ENCODE results near the gene CD83.
"Not testable (repeated sequence)": the region's sequence is repeated elsewhere in the genome, so short reads cannot be mapped to it uniquely, and the experiment has no call there.

The CD83 gene

GRCh38 chr6:14117158-14118090 is at the start of gene CD83:
Gene CD83, plus strand, starts transcription at chr6:14117772. Its CDS starts 40 bp downstream, at chr6:14117812.
- DNase-seq (ENCODE audit: low read depth): peak; percentile 86
- H3K9me3 ChIP-seq (ENCODE audit: control insufficient read depth, low read length): no peaks in the 10 kb centered on the region
- peak within 1 kb of the TSS; percentile 94 for H3K4me3 ChIP-seq (ENCODE audit: low read length)
- peak within 1 kb of the TSS; percentile 93 for H3K9ac ChIP-seq (ENCODE audit: low read length)
- no peaks in the 10 kb centered on the region for H3K36me3 ChIP-seq (ENCODE audit: control insufficient read depth, insufficient read depth, low read length, severe bottlenecking)
- no peaks in the 10 kb centered on the region for H3K27me3 ChIP-seq (replicated peaks; ENCODE audit: control insufficient read depth, insufficient read depth, low read length)
- H3K4me1 ChIP-seq (ENCODE audit: control insufficient read depth, insufficient read depth, low read length): peaks cover 5% of the 10 kb centered on the region

DNA sequence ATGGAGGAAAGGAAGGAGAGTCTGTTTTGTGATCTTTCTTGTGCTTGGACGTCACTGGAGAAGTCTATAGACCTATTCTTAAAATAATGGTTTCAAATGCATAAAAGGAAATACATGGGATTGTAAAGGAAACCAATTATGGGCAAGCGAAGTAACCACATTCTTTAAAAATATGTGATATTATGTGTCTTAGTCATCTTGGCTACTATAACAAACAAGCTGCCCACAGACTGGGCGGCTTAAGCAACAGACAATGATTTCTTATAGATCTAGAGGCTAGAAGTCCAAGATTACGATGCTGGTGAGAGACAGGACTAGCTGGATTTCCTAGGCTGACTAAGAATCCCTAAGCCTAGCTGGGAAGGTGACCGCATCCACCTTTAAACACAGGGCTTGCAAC is 49.4 kb upstream of the CD83 start:
- Histone ChIP-seq H3K36me3 (ENCODE audit: control insufficient read depth, insufficient read depth, low read length, severe bottlenecking) (no peaks in the 10 kb centered on the region), H3K27me3 (replicated peaks; ENCODE audit: control insufficient read depth, insufficient read depth, low read length) (no peaks in the 10 kb centered on the region), H3K9me3 (ENCODE audit: control insufficient read depth, low read length) (no peaks in the 10 kb centered on the region), H3K4me3 (ENCODE audit: low read length) (no peak overlapping the region), H3K9ac (ENCODE audit: low read length) (no peak overlapping the region), H3K4me1 (ENCODE audit: control insufficient read depth, insufficient read depth, low read length) (peaks cover 46% of the 10 kb centered on the region)
- peak; percentile 71 for DNase-seq (ENCODE audit: low read depth)

- Histone ChIP-seq H3K4me3 (ENCODE audit: low read length) (no peak overlapping the region), H3K36me3 (ENCODE audit: control insufficient read depth, insufficient read depth, low read length, severe bottlenecking) (no peaks in the 10 kb centered on the region), H3K9me3 (ENCODE audit: control insufficient read depth, low read length) (no peaks in the 10 kb centered on the region), H3K27me3 (replicated peaks; ENCODE audit: control insufficient read depth, insufficient read depth, low read length) (no peaks in the 10 kb centered on the region), H3K4me1 (ENCODE audit: control insufficient read depth, insufficient read depth, low read length) (peaks cover 46% of the 10 kb centered on the region), H3K9ac (ENCODE audit: low read length) (no peak overlapping the region)
- no peak for DNase-seq (ENCODE audit: low read depth)
Observed at GRCh38 chr6:14068623-14069022, 48.9 kb upstream of the CD83 start.

DNA sequence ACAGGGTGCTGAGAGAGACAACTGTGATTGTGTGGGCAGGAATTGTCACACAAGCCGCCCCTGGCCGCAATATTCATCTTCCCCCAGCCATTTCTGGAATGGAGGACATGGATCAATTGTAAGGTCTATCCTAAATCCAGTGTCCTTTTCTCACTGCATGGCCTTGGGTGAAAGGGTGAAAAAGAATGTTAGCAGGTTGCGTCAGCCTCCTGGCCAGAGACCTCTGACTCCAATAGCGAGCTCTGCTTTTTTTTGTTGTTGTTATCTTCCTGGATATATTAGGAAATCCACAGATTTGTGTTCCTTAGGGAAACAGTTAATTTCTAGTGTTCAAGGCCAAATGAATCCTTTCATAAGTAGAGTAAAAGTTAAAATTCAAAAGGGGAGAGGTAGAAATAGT is 47.1 kb upstream of the CD83 start:
- H3K9me3 ChIP-seq (ENCODE audit: control insufficient read depth, low read length): no peaks in the 10 kb centered on the region
- DNase-seq (ENCODE audit: low read depth): no peak

DNA sequence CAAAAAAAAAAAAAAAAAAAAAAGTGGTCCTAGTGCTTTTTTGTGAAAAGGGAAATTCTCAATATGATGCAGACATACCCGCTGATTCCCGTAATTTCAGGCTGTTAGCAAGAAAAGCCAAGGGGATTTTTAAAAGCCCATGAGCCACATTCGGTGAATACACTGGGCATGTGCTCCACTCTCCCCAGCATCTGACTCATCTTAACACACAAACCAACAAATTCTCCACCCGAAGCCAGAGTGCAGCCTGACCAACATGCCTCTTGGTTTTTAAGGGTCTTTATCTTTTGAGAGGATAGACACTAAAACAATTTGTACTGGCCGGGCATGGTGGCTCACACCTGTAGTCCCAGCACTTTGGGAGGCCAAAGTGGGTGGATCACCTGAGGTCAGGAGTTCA is 45.5 kb upstream of the CD83 start:
- no peaks in the 10 kb centered on the region for H3K27me3 ChIP-seq (replicated peaks; ENCODE audit: control insufficient read depth, insufficient read depth, low read length)
- H3K9me3 ChIP-seq (ENCODE audit: control insufficient read depth, low read length): no peaks in the 10 kb centered on the region
- peaks cover 63% of the 10 kb centered on the region for H3K4me1 ChIP-seq (ENCODE audit: control insufficient read depth, insufficient read depth, low read length)
- H3K4me3 ChIP-seq (ENCODE audit: low read length): no peak overlapping the region
- H3K36me3 ChIP-seq (ENCODE audit: control insufficient read depth, insufficient read depth, low read length, severe bottlenecking): no peaks in the 10 kb centered on the region
- H3K9ac ChIP-seq (ENCODE audit: low read length): no peak overlapping the region
- DNase-seq (ENCODE audit: low read depth): no peak

More for the DNA sequence above, 47.1 kb upstream of the CD83 start:
- H3K27me3 ChIP-seq (replicated peaks; ENCODE audit: control insufficient read depth, insufficient read depth, low read length): no peaks in the 10 kb centered on the region
- peak overlapping the region; percentile 75 for H3K9ac ChIP-seq (ENCODE audit: low read length)
- H3K4me1 ChIP-seq (ENCODE audit: control insufficient read depth, insufficient read depth, low read length): peaks cover 59% of the 10 kb centered on the region
- no peaks in the 10 kb centered on the region for H3K36me3 ChIP-seq (ENCODE audit: control insufficient read depth, insufficient read depth, low read length, severe bottlenecking)
- H3K4me3 ChIP-seq (ENCODE audit: low read length): no peak overlapping the region

DNA sequence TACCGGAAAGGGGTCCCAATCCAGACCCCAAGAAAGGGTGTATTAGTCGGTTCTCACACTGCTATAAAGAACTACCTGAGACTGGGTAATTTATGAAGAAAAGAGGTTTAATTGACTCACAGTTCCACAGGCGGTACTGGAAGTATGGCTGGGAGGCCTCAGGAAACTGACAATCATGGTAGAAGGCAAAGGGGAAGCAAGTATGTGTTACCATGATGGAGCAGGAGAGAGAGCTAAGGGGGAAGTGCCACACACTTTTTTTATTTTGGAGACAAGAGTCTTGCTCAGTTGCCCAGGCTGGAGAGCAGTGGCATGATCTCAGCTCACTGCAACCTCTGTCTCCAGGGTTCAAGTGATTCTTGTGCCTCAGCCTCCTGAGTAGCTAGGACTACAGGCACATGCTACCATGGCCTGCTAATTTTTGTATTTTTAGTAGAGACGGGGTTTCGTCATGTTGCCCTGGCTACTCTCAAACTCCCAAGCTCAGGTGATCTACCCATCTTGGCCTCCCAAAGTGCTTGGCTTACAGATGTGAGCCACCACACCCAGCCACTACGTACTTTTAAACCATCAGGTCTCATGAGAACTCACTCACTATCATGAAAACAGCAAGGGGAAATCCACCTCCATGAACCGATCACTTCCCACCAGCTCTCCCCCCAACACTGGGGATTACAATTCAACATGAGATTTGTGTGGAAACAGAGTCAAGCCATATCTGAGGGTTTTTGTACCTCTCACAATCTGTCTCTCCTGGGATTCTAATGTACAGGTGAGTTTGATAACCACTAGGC is 43.8 kb upstream of the CD83 start:
- H3K9ac ChIP-seq (ENCODE audit: low read length); DNase-seq (ENCODE audit: low read depth); H3K9me3 ChIP-seq (ENCODE audit: control insufficient read depth, low read length); H3K27me3 ChIP-seq (replicated peaks; ENCODE audit: control insufficient read depth, insufficient read depth, low read length); H3K4me3 ChIP-seq (ENCODE audit: low read length); H3K36me3 ChIP-seq (ENCODE audit: control insufficient read depth, insufficient read depth, low read length, severe bottlenecking): not testable (repeated sequence)
- H3K4me1 ChIP-seq (ENCODE audit: control insufficient read depth, insufficient read depth, low read length): peaks cover 48% of the 10 kb centered on the region

DNA sequence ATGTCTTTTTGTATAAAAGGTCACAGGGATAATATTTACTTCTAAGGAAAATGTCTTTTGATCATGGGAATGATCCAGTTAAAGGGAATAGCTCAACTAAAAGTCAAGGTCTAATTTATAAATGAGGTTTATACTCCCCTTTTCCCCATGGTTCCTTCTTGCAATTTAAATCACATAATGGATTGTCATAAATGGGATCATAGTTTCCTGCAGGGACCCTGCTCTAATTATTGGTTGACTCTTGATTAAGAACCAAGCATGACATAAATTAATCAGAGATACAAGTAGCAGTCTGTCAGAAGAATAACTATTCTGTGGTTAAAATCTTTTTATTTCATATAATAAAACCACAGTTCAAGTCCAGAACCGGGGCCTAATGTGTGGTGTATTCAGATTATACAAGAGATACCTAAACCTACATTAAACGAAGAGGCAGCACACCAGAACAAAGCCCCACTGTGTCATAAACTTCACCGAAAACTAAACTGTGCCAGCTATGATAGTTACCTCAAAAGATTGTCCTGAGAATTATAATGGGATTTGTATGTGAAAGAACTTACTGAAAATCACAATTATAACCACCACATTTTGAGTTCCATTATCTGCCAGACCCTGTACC is 43.0 kb upstream of the CD83 start:
- no peak for DNase-seq (ENCODE audit: low read depth)
- Histone ChIP-seq H3K27me3 (replicated peaks; ENCODE audit: control insufficient read depth, insufficient read depth, low read length) (no peaks in the 10 kb centered on the region), H3K4me3 (ENCODE audit: low read length) (peak overlapping the region; percentile 76), H3K9me3 (ENCODE audit: control insufficient read depth, low read length) (no peaks in the 10 kb centered on the region), H3K9ac (ENCODE audit: low read length) (peak overlapping the region; percentile 85), H3K36me3 (ENCODE audit: control insufficient read depth, insufficient read depth, low read length, severe bottlenecking) (no peaks in the 10 kb centered on the region), H3K4me1 (ENCODE audit: control insufficient read depth, insufficient read depth, low read length) (peaks cover 52% of the 10 kb centered on the region)

GRCh38 chr6:14075095-14075503 is 42.5 kb upstream of the CD83 start:
- DNase-seq (ENCODE audit: low read depth): peak; percentile 67
- Histone ChIP-seq H3K4me1 (ENCODE audit: control insufficient read depth, insufficient read depth, low read length) (peaks cover 55% of the 10 kb centered on the region), H3K36me3 (ENCODE audit: control insufficient read depth, insufficient read depth, low read length, severe bottlenecking) (no peaks in the 10 kb centered on the region), H3K9ac (ENCODE audit: low read length) (peak overlapping the region; percentile 85), H3K4me3 (ENCODE audit: low read length) (peak overlapping the region; percentile 76), H3K9me3 (ENCODE audit: control insufficient read depth, low read length) (no peaks in the 10 kb centered on the region), H3K27me3 (replicated peaks; ENCODE audit: control insufficient read depth, insufficient read depth, low read length) (no peaks in the 10 kb centered on the region)

GRCh38 chr6:14077193-14077867 is 40.2 kb upstream of the CD83 start:
- no peak overlapping the region for H3K9ac ChIP-seq (ENCODE audit: low read length)
- no peaks in the 10 kb centered on the region for H3K36me3 ChIP-seq (ENCODE audit: control insufficient read depth, insufficient read depth, low read length, severe bottlenecking)
- no peak overlapping the region for H3K4me3 ChIP-seq (ENCODE audit: low read length)
- no peak for DNase-seq (ENCODE audit: low read depth)
- peaks cover 33% of the 10 kb centered on the region for H3K4me1 ChIP-seq (ENCODE audit: control insufficient read depth, insufficient read depth, low read length)
- H3K9me3 ChIP-seq (ENCODE audit: control insufficient read depth, low read length): no peaks in the 10 kb centered on the region
- no peaks in the 10 kb centered on the region for H3K27me3 ChIP-seq (replicated peaks; ENCODE audit: control insufficient read depth, insufficient read depth, low read length)

DNA sequence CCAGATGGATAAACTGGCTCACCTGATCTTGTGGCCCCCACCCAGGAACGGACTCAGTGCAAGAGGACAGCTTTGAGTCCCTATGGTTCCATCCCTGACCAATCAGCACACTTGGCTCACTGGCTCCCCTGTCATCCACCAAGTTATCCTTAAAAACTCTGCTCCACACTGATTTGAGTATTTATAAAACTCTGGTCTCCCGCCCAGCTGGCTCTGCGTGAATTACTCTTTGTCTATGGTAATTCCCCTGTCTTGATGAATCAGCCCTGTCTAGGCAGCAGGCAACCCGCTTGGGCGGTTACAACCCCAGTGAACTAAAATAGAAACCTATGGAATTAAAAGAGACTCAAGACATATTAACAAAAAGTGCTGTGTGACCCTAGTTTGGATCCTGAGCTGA is 38.1 kb upstream of the CD83 start:
- Histone ChIP-seq H3K4me3 (ENCODE audit: low read length) (no peak overlapping the region), H3K9ac (ENCODE audit: low read length) (no peak overlapping the region), H3K4me1 (ENCODE audit: control insufficient read depth, insufficient read depth, low read length) (peaks cover 27% of the 10 kb centered on the region), H3K36me3 (ENCODE audit: control insufficient read depth, insufficient read depth, low read length, severe bottlenecking) (no peaks in the 10 kb centered on the region), H3K9me3 (ENCODE audit: control insufficient read depth, low read length) (no peaks in the 10 kb centered on the region), H3K27me3 (replicated peaks; ENCODE audit: control insufficient read depth, insufficient read depth, low read length) (no peaks in the 10 kb centered on the region)
- DNase-seq (ENCODE audit: low read depth): no peak

Measured in adipocyte (in vitro differentiated cells).